Measurements from ENCODE around the gene ATG2A.

ATG2A gene

DNA sequence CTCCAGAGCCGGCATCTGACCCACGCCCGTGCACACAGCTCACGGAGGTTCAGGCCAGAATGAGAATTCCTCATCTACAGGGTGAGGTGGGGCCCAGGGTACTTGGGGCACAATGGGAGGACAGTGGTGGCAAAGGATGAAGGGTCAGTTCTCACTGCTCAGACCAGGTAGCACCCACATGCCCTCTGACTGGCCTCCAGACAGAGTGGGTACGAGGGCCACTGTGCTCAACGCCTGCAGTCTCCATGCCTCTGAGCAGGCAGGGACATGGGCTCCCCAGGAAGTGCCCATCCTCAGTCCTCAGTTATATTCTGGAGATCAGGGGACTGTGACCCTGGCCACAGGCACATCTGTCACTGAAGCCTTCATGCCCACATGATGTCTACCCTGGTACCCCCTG is 59.5 kb downstream of the ATG2A start:
- no peak for TF ChIP-seq CTCF (conservative IDR thresholded peaks at IDR 0.05; ENCODE audit: low read depth, low read length)
- Histone ChIP-seq H4K20me1 (ENCODE audit: insufficient read depth) (no peaks in the 10 kb centered on the region), H3K36me3 (ENCODE audit: insufficient read depth) (no peaks in the 10 kb centered on the region), H3K79me2 (ENCODE audit: insufficient read depth, low read depth) (peaks cover 31% of the 10 kb centered on the region), H3K4me3 (IDR thresholded peaks at IDR 0.05; ENCODE audit: insufficient read depth, low read depth, low read length) (no peak overlapping the region), H2AFZ (ENCODE audit: low read depth) (no peak overlapping the region), H3K9ac (0 out of 2 replicates have a peak overlapping the region, but pooled peaks have one; percentile 55), H3K4me1 (ENCODE audit: low read depth, poor library complexity, severe bottlenecking) (peaks cover 94% of the 10 kb centered on the region), H3K27me3 (ENCODE audit: insufficient read depth, low read depth) (no peaks in the 10 kb centered on the region), H3K27ac (peak overlapping the region; percentile 90), H3K4me2 (peak overlapping the region; percentile 98)

DNA sequence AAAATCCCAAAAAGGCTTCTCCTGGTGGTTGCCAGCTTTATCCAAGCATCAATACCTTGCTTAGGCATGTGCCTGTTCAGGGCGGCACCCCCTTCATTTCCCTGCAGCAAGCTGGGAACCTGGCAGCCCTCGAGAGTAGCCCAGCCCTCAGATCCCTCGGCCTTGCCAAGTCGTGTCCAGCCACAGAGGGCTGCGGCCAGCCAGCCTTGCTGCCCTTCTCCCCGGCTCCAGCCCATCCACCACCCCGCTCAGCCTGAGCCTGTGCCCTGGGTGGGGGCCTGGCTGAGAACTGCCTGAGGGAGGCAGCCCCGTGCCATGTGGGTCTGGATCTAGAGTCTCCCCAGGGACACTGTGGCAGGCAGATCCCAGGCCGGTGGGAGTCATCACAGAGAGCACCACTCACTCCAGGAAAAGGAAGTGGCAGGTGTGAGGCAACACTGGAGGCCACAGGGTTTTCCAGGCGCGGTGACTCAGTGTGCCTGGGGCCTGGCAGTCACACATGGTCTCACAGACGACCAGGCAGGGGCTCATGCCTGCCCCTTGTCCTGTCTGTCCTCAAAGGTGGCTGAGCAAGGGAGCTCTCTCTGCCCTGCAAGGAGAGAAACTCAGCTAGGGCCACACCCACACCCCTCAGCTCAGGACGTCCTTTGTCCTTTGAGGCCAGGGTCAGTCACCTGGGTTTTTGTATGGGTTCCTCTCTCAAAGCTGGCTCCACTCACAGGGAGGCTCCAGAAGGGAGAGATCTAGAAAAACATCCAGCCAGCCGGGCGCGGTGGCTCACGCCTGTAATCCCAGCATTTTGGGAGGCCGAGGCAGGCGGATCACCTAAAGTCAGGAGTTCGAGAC is 60.4 kb downstream of the ATG2A start:
- peak overlapping the region; percentile 90; the same call in 1 of the 2 replicates for H3K27ac ChIP-seq
- H3K4me3 ChIP-seq (IDR thresholded peaks at IDR 0.05; ENCODE audit: insufficient read depth, low read depth, low read length) = no peak overlapping the region
- no peak overlapping the region for H2AFZ ChIP-seq (ENCODE audit: low read depth)
- H3K27me3 ChIP-seq (ENCODE audit: insufficient read depth, low read depth) = no peaks in the 10 kb centered on the region
- no peak overlapping the region for H3K9ac ChIP-seq
- TF ChIP-seq CTCF (conservative IDR thresholded peaks at IDR 0.05; ENCODE audit: low read depth, low read length) = no peak
- H3K36me3 ChIP-seq (ENCODE audit: insufficient read depth) = no peaks in the 10 kb centered on the region
- H3K79me2 ChIP-seq (ENCODE audit: insufficient read depth, low read depth) = peaks cover 22% of the 10 kb centered on the region
- peaks cover 94% of the 10 kb centered on the region for H3K4me1 ChIP-seq (ENCODE audit: low read depth, poor library complexity, severe bottlenecking)
- H3K4me2 ChIP-seq = no peak overlapping the region
- no peaks in the 10 kb centered on the region for H4K20me1 ChIP-seq (ENCODE audit: insufficient read depth)

DNA sequence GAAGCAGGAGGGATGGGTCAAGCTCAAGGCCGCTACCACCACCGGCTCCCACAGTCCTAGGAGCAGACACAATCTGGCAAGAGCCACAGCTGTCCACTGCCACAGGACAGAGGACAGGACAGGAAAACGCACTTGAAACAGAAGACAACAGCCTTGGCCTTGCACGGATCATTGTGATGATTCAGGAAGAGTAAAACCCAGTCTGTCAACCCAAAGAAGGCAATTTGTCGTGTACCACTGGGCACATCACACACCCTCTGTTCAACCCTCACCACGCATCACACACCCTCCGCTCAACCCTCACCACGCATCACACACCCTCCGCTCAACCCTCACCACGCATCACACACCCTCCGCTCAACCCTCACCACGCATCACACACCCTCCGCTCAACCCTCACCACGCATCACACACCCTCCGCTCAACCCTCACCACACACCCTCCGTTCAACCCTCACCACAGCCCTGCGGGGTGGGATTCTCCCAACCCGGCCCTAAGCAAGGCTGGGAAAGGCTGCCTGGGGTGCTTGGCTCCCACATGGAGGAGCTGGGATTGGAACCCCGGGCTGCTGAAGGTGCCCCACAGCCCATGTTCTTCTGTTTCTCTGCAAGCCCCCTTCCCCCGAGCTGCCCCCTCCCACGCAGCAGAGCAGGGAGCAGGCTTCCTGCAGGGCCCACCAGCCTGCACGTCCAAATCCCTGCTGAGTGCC is 61.3 kb downstream of the ATG2A start:
- Histone ChIP-seq H3K4me2 (no peak overlapping the region), H3K4me3 (IDR thresholded peaks at IDR 0.05; ENCODE audit: insufficient read depth, low read depth, low read length) (no peak overlapping the region), H3K79me2 (ENCODE audit: insufficient read depth, low read depth) (peaks cover 13% of the 10 kb centered on the region; the same call in 1 of the 2 replicates), H3K9ac (no peak overlapping the region), H3K36me3 (ENCODE audit: insufficient read depth) (no peaks in the 10 kb centered on the region), H4K20me1 (ENCODE audit: insufficient read depth) (no peaks in the 10 kb centered on the region), H3K27me3 (ENCODE audit: insufficient read depth, low read depth) (no peaks in the 10 kb centered on the region), H3K27ac (no peak overlapping the region), H2AFZ (ENCODE audit: low read depth) (no peak overlapping the region), H3K4me1 (ENCODE audit: low read depth, poor library complexity, severe bottlenecking) (peaks cover 94% of the 10 kb centered on the region)
- TF ChIP-seq CTCF (conservative IDR thresholded peaks at IDR 0.05; ENCODE audit: low read depth, low read length) = no peak

DNA sequence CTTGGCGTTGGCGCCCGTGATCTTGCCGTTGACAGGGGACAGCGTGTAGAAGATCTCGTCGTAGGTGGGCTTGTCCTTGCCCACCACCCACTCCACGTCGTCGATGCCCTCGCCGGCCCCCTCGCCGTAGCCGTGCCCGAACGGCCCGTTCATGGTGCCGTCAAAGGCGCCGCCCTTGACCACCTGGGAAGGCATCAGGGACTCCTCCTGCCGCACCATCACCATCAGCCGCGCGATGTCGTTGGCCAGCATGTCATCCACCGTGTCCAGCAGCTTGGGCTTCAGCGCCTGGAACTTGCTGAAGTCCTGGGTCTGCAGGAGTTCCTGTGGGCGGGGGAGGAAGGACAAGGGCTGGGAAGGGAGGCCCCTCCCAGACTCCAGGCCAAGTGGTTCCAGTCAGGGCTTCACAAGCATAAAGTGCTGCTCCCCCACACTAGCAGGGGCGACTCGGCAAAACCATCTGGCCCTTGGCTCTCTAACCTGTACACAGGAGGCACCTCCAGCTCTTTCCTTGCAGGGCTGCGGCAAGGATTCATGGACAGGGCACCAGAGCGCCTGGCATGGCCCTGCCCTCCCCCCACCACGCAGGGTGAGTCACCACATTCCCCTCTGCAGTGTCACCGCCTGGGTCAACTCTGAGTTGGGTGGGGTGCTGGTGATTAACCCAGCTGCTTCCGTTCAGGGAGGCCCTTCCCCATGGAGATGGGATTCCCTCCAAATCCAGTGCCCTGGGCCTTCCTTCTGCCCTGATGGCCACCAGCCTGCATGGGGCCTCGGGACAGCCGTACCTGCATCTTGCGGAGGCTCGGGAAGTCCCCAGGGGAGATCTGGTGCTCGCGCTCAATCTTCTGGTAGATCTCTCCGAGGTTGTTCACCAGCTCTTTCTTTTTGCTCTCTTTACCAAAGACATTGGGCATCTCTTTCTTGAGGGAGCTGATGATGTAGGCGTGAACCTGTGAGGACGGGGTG is 62.2 kb downstream of the ATG2A start:
- no peak overlapping the region for H3K27ac ChIP-seq
- peaks cover 94% of the 10 kb centered on the region for H3K4me1 ChIP-seq (ENCODE audit: low read depth, poor library complexity, severe bottlenecking)
- no peak overlapping the region for H3K4me3 ChIP-seq (IDR thresholded peaks at IDR 0.05; ENCODE audit: insufficient read depth, low read depth, low read length)
- no peak overlapping the region for H3K4me2 ChIP-seq
- no peaks in the 10 kb centered on the region for H3K36me3 ChIP-seq (ENCODE audit: insufficient read depth)
- peaks cover 6% of the 10 kb centered on the region; the same call in 1 of the 2 replicates for H3K79me2 ChIP-seq (ENCODE audit: insufficient read depth, low read depth)
- H2AFZ ChIP-seq (ENCODE audit: low read depth) = no peak overlapping the region
- no peaks in the 10 kb centered on the region for H3K27me3 ChIP-seq (ENCODE audit: insufficient read depth, low read depth)
- no peak overlapping the region for H3K9ac ChIP-seq
- no peaks in the 10 kb centered on the region for H4K20me1 ChIP-seq (ENCODE audit: insufficient read depth)
- no peak for TF ChIP-seq CTCF (conservative IDR thresholded peaks at IDR 0.05; ENCODE audit: low read depth, low read length)
